Retinal pigment epithelial cell (primary cell): ENCODE data around the gene ANKRD39.

Experiments used
- DNase-seq: peaks from one replicate; pipeline ENCODE4 v3.0.0-alpha.2; 2010; ENCODE audit warnings: low read depth
- H3K4me3 ChIP-seq: 2 replicates; pipeline ENCODE4 v1.5.1; 2011; ENCODE audit warnings: mild to moderate bottlenecking, low read length, control low read depth, moderate library complexity
- TF ChIP-seq, protein P1 (sequence below): conservative IDR thresholded peaks from 2 replicates; pipeline ENCODE4 v1.5.1; 2011; ENCODE audit warnings: low read depth, low read length, control low read depth, inconsistent platforms

Gene ANKRD39

DNA sequence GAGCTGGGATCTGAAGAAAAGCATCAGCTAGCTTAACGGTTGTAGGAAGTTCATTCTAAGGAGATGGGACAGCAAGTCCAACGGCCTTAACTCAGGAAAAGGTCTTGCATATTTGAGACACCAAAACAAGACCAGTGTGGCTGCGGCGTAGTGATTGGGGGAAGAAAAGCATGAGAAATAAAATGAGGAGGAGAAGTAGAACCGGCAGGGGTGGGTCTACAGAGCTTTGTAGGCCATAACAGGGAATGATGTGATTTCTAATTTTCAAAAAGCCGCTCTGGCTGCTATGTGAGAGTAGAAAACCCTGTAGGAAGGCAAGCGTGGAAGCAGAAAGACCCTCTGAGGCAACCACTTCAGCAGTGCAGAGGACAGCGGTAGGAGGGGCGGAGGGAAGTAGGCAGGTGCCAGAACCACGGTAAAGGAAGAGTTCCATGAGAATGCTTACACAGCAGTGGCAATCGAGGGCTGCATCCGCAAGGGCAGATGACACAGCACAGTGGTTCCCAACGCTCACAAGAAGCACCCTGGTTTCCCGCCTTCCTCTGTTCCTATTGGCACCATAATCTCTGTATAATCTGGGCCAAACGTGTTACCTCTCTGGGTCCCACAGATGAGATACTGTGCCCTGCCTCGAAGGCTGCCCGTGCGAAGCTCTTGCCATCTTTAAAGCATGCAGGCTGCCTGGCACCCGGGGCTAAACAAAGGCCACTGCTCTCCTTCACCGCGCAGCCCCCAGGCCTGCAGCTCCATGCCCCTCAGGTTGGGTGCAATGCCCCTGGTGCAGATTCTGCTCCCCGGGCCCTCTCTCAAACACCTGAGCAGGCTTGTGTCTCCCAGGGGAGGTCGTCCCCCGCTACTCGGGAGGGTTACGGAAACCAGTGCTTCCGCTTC is 795 bp downstream of the ANKRD39 start:
- H3K4me3 ChIP-seq: peak overlapping the region; percentile 68
- no peak for DNase-seq
- TF ChIP-seq, protein P1, sequence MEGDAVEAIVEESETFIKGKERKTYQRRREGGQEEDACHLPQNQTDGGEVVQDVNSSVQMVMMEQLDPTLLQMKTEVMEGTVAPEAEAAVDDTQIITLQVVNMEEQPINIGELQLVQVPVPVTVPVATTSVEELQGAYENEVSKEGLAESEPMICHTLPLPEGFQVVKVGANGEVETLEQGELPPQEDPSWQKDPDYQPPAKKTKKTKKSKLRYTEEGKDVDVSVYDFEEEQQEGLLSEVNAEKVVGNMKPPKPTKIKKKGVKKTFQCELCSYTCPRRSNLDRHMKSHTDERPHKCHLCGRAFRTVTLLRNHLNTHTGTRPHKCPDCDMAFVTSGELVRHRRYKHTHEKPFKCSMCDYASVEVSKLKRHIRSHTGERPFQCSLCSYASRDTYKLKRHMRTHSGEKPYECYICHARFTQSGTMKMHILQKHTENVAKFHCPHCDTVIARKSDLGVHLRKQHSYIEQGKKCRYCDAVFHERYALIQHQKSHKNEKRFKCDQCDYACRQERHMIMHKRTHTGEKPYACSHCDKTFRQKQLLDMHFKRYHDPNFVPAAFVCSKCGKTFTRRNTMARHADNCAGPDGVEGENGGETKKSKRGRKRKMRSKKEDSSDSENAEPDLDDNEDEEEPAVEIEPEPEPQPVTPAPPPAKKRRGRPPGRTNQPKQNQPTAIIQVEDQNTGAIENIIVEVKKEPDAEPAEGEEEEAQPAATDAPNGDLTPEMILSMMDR: no peak

DNA sequence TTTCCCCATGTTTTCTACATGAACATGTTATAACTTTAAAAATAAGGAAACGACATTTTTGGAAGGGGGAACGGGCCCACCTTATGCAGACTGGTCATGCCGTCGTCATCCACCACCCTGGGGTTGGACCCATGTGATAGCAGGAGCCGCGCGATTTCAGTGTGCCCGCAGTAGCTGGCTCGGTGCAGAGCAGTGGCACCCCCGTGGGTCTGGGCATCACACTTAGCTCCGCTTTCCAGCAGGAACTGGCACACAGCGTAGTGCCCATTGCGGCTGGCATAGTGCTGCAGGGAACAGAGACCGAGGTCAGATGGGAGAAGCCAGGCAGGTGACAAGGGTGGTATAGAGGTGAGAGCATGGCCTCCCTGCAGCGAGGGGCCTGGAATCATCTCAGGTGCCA is 4.5 kb downstream of the ANKRD39 start:
- no peak overlapping the region for H3K4me3 ChIP-seq
- TF ChIP-seq, protein P1: no peak
- no peak for DNase-seq

DNA sequence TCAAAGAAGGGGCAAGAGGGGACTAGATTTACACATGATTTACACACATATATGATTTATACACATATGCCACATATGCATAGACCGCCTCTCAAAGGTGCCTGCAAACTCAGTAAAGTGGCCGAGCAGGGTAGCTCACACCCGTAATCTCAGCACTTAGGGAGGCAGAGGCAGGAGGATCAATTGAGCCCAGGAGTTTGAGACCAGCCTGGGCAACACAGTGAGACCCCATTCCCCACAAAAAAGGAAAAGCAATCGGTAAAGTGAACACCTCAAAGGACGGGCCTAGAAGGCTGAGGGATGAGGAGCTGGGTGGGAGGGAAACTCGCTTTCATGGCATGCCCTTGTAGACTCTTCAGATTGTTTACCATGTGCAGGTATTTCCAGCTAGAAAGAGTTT is 5.1 kb downstream of the ANKRD39 start:
- DNase-seq: no peak
- H3K4me3 ChIP-seq: no peak overlapping the region
- TF ChIP-seq, protein P1: no peak

DNA sequence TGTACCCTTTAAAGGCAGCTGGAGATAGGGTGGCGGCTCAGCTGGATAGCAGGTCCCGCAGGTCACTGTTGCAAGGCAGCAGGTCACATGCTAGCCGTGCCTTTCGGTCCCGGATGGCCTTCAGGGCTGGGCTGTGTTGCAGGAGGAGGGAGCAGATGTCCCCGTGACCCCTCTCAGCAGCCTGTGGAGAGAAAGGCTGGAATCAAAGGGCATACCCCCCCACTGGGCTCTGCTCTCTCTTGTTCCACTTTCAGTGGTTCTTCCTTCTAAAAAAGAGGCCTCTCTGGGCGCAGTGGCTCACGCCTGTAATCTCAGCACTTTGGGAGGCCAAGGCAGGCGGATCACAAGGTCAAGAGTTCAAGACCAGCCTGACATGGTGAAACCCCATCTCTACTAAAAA is 9.6 kb downstream of the ANKRD39 start:
- H3K4me3 ChIP-seq: no peak overlapping the region
- TF ChIP-seq, protein P1: no peak
- no peak for DNase-seq

DNA sequence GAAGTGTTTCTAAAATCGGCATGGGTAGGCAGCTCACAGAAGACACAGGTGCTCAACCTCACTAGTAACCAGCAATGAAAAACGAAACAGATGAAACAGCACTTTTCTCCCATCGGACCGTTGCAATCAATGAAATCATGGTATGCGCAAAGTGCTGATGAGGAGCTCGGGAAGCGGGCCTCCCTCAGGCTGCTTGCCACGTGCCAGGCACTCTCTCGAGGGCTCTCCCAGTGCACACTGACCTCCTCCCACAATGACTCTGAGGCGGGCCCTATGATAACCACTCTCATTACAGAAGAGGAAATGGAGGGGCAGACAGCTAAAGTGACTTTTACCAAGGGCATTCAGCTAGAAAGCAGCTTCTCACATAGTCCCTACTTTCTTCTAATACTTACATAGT is 10.2 kb downstream of the ANKRD39 start:
- H3K4me3 ChIP-seq: no peak overlapping the region
- no peak for DNase-seq
- TF ChIP-seq, protein P1: no peak

DNA sequence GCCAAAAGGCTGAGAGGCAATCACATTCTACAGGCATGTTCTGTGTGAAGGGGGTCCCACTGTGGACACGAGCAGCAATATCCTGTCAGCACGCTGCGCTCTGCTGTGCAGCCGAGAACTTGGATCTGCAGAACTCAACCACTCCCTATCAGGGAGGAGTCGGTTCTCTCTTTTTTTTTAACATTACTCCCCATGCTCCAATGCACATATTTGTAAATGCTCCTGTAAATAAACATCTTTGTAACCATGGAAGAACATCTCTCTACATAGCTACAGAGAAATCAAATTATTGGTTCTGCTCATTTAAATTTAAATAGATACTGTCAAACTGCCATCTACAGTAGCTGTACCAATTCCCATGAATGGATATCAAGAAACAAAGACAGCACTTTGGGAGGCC is 11.0 kb downstream of the ANKRD39 start:
- TF ChIP-seq, protein P1: no peak
- H3K4me3 ChIP-seq: no peak overlapping the region
- DNase-seq: no peak

DNA sequence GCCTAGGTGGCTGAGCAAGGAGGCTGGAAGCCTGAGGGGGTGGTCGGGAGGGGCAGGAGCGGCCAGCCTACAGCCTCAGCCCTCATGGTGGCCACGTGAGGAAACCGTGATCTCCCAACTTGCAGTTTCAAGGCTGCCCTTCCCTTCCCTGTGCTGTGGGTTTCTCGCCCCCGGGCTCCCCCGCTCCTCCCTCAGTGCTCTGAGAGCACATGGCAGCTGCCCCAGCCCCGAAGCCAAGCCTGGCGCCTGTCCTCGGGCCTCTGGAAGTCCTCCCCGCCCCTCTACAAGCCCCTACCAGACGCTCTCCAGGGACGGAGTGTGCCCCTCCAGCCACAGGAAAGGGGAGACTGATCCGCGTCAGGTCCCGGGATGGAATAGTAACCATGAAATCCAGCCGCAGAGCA is 13.4 kb downstream of the ANKRD39 start:
- no peak overlapping the region for H3K4me3 ChIP-seq
- no peak for DNase-seq
- TF ChIP-seq, protein P1: no peak
